ENCODE results near the gene NKTR.

The NKTR gene

GRCh38 chr3:42674146-42674545 is 73.7 kb downstream of the NKTR start:
- Histone ChIP-seq H3K9me3 (ENCODE audit: insufficient read depth, low read length) (peaks cover 11% of the 10 kb centered on the region; the same call in 1 of the 2 replicates), H3K36me3 (ENCODE audit: insufficient read depth, insufficient read length, low read length) (no peaks in the 10 kb centered on the region), H3K27me3 (ENCODE audit: insufficient read depth, insufficient read length) (no peaks in the 10 kb centered on the region), H3K9ac (ENCODE audit: insufficient read length, low read depth) (no peak overlapping the region), H3K4me3 (ENCODE audit: insufficient read length, low read depth) (no peak overlapping the region), H3K4me1 (ENCODE audit: insufficient read depth, insufficient read length) (no peaks in the 10 kb centered on the region)
- TF ChIP-seq ZNF274 (IDR thresholded peaks at IDR 0.05; ENCODE audit: low read depth, low read length) (no peak), SUZ12 (IDR thresholded peaks at IDR 0.05; ENCODE audit: extremely low read depth, insufficient read depth, insufficient read length) (no peak), YY1 (IDR thresholded peaks at IDR 0.05; ENCODE audit: insufficient read depth, insufficient read length) (no peak)
- DNase-seq (ENCODE audit: low read depth, low spot score): no peak

DNA sequence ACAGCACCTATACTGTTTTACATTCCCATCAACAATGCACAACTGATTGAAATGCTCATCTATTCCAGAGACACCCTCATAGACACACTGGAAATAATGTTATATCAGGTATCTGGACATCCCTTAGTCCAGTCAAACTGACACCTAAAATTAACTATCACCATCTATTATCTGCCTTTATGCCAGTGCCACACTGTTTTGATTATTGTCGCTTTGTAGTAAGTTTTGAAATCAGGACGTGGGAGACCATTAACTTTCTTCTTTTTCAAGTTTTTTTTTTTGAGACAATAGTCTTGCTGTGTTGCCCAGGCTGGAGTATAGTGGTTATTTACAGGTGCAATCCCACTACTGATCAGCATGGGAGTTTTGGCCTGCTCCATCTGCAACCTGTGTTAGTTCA is 75.4 kb downstream of the NKTR start:
- no peak overlapping the region for H3K9ac ChIP-seq (ENCODE audit: insufficient read length, low read depth)
- no peaks in the 10 kb centered on the region for H3K4me1 ChIP-seq (ENCODE audit: insufficient read depth, insufficient read length)
- no peaks in the 10 kb centered on the region for H3K27me3 ChIP-seq (ENCODE audit: insufficient read depth, insufficient read length)
- no peak for TF ChIP-seq ZNF274 (IDR thresholded peaks at IDR 0.05; ENCODE audit: low read depth, low read length)
- no peak for TF ChIP-seq SUZ12 (IDR thresholded peaks at IDR 0.05; ENCODE audit: extremely low read depth, insufficient read depth, insufficient read length)
- TF ChIP-seq YY1 (IDR thresholded peaks at IDR 0.05; ENCODE audit: insufficient read depth, insufficient read length): no peak
- peaks cover 6% of the 10 kb centered on the region; the same call in 1 of the 2 replicates for H3K9me3 ChIP-seq (ENCODE audit: insufficient read depth, low read length)
- no peaks in the 10 kb centered on the region for H3K36me3 ChIP-seq (ENCODE audit: insufficient read depth, insufficient read length, low read length)
- H3K4me3 ChIP-seq (ENCODE audit: insufficient read length, low read depth): no peak overlapping the region
- DNase-seq (ENCODE audit: low read depth, low spot score): no peak

GRCh38 chr3:42678447-42678846 is 78.0 kb downstream of the NKTR start:
- no peaks in the 10 kb centered on the region for H3K27me3 ChIP-seq (ENCODE audit: insufficient read depth, insufficient read length)
- H3K4me1 ChIP-seq (ENCODE audit: insufficient read depth, insufficient read length): peaks cover 2% of the 10 kb centered on the region
- H3K9me3 ChIP-seq (ENCODE audit: insufficient read depth, low read length): no peaks in the 10 kb centered on the region
- DNase-seq (ENCODE audit: low read depth, low spot score): no peak
- H3K36me3 ChIP-seq (ENCODE audit: insufficient read depth, insufficient read length, low read length): no peaks in the 10 kb centered on the region
- no peak overlapping the region for H3K4me3 ChIP-seq (ENCODE audit: insufficient read length, low read depth)
- no peak for TF ChIP-seq ZNF274 (IDR thresholded peaks at IDR 0.05; ENCODE audit: low read depth, low read length)
- no peak for TF ChIP-seq YY1 (IDR thresholded peaks at IDR 0.05; ENCODE audit: insufficient read depth, insufficient read length)
- TF ChIP-seq SUZ12 (IDR thresholded peaks at IDR 0.05; ENCODE audit: extremely low read depth, insufficient read depth, insufficient read length): no peak
- no peak overlapping the region for H3K9ac ChIP-seq (ENCODE audit: insufficient read length, low read depth)

- no peaks in the 10 kb centered on the region for H3K9me3 ChIP-seq (ENCODE audit: insufficient read depth, low read length)
- H3K9ac ChIP-seq (ENCODE audit: insufficient read length, low read depth): no peak overlapping the region
- H3K4me1 ChIP-seq (ENCODE audit: insufficient read depth, insufficient read length): peaks cover 2% of the 10 kb centered on the region
- no peak for DNase-seq (ENCODE audit: low read depth, low spot score)
- H3K36me3 ChIP-seq (ENCODE audit: insufficient read depth, insufficient read length, low read length): no peaks in the 10 kb centered on the region
- no peak overlapping the region for H3K4me3 ChIP-seq (ENCODE audit: insufficient read length, low read depth)
- no peak for TF ChIP-seq ZNF274 (IDR thresholded peaks at IDR 0.05; ENCODE audit: low read depth, low read length)
- no peak for TF ChIP-seq SUZ12 (IDR thresholded peaks at IDR 0.05; ENCODE audit: extremely low read depth, insufficient read depth, insufficient read length)
- TF ChIP-seq YY1 (IDR thresholded peaks at IDR 0.05; ENCODE audit: insufficient read depth, insufficient read length): no peak
- H3K27me3 ChIP-seq (ENCODE audit: insufficient read depth, insufficient read length): no peaks in the 10 kb centered on the region
Measured at GRCh38 chr3:42680271-42680670, 79.8 kb downstream of the NKTR start.

GRCh38 chr3:42680806-42681205 is 80.3 kb downstream of the NKTR start:
- H3K36me3 ChIP-seq (ENCODE audit: insufficient read depth, insufficient read length, low read length): no peaks in the 10 kb centered on the region
- H3K4me1 ChIP-seq (ENCODE audit: insufficient read depth, insufficient read length): peaks cover 2% of the 10 kb centered on the region
- H3K27me3 ChIP-seq (ENCODE audit: insufficient read depth, insufficient read length): no peaks in the 10 kb centered on the region
- H3K4me3 ChIP-seq (ENCODE audit: insufficient read length, low read depth): no peak overlapping the region
- no peak for DNase-seq (ENCODE audit: low read depth, low spot score)
- no peaks in the 10 kb centered on the region for H3K9me3 ChIP-seq (ENCODE audit: insufficient read depth, low read length)
- no peak for TF ChIP-seq SUZ12 (IDR thresholded peaks at IDR 0.05; ENCODE audit: extremely low read depth, insufficient read depth, insufficient read length)
- TF ChIP-seq ZNF274 (IDR thresholded peaks at IDR 0.05; ENCODE audit: low read depth, low read length): no peak
- no peak for TF ChIP-seq YY1 (IDR thresholded peaks at IDR 0.05; ENCODE audit: insufficient read depth, insufficient read length)
- H3K9ac ChIP-seq (ENCODE audit: insufficient read length, low read depth): no peak overlapping the region

- no peak for TF ChIP-seq ZNF274 (IDR thresholded peaks at IDR 0.05; ENCODE audit: low read depth, low read length)
- TF ChIP-seq YY1 (IDR thresholded peaks at IDR 0.05; ENCODE audit: insufficient read depth, insufficient read length): no peak
- no peak for TF ChIP-seq SUZ12 (IDR thresholded peaks at IDR 0.05; ENCODE audit: extremely low read depth, insufficient read depth, insufficient read length)
- DNase-seq (ENCODE audit: low read depth, low spot score): no peak
- Histone ChIP-seq H3K4me1 (ENCODE audit: insufficient read depth, insufficient read length) (peaks cover 2% of the 10 kb centered on the region), H3K9me3 (ENCODE audit: insufficient read depth, low read length) (no peaks in the 10 kb centered on the region), H3K9ac (ENCODE audit: insufficient read length, low read depth) (no peak overlapping the region), H3K4me3 (ENCODE audit: insufficient read length, low read depth) (no peak overlapping the region), H3K36me3 (ENCODE audit: insufficient read depth, insufficient read length, low read length) (no peaks in the 10 kb centered on the region), H3K27me3 (ENCODE audit: insufficient read depth, insufficient read length) (no peaks in the 10 kb centered on the region)
Measured at GRCh38 chr3:42681361-42682038, 81.0 kb downstream of the NKTR start.

DNA sequence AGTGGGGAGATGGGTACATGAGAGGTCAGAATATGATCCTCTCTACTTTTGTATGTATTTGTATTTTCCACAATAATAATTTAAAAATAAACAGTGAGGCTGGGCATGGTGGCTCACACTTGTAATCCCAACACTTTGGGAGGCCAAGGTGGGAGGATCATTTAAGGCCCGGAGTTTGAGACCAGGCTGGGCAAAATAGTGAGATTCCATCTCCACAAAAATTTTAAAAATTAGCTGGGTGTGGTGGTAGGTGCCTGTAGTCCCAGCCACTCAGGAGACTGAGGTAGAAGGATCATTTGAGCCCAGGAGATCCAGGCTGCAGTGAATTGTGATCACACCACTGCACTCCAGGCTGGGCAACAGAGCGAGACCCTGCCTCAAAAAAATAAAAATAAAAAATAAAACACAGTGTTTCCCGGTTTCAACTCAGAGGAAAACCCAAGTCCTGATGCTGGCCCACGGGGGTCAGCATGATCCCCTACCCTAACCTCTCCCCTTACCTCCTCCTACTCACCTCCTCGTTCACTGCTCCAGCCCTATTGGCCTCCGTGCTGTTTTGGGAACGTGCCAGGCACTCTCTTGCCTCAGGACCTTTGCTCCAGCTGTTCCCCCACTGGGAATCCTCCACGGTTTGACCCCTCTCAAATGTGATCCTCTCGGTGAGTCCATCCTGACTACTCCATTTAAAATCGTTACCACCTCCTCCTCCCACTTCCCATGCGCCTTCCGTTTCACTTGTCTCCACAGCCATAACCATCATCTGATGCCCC is 82.0 kb downstream of the NKTR start:
- no peak for DNase-seq (ENCODE audit: low read depth, low spot score)
- no peak overlapping the region for H3K9ac ChIP-seq (ENCODE audit: insufficient read length, low read depth)
- no peaks in the 10 kb centered on the region for H3K27me3 ChIP-seq (ENCODE audit: insufficient read depth, insufficient read length)
- H3K9me3 ChIP-seq (ENCODE audit: insufficient read depth, low read length): no peaks in the 10 kb centered on the region
- H3K4me1 ChIP-seq (ENCODE audit: insufficient read depth, insufficient read length): peaks cover 2% of the 10 kb centered on the region
- TF ChIP-seq SUZ12 (IDR thresholded peaks at IDR 0.05; ENCODE audit: extremely low read depth, insufficient read depth, insufficient read length): no peak
- no peak for TF ChIP-seq YY1 (IDR thresholded peaks at IDR 0.05; ENCODE audit: insufficient read depth, insufficient read length)
- no peak for TF ChIP-seq ZNF274 (IDR thresholded peaks at IDR 0.05; ENCODE audit: low read depth, low read length)
- H3K36me3 ChIP-seq (ENCODE audit: insufficient read depth, insufficient read length, low read length): no peaks in the 10 kb centered on the region
- no peak overlapping the region for H3K4me3 ChIP-seq (ENCODE audit: insufficient read length, low read depth)

Data from NT2/D1 (cell line).